Hematopoietic multipotent progenitor cell treated with erythropoietin and hydrocortisone succinate and interleukin-3 and kit ligand, for 4 days (in vitro differentiated cells): ENCODE measurements around the gene TMEM63B.
"Not testable (repeated sequence)": the region's sequence is repeated elsewhere in the genome, so short reads cannot be mapped to it uniquely, and the experiment has no call there.

Experiments used
- DNase-seq: peaks from one replicate; pipeline ENCODE4 v3.0.0-alpha.2; 2015

Gene TMEM63B

DNA sequence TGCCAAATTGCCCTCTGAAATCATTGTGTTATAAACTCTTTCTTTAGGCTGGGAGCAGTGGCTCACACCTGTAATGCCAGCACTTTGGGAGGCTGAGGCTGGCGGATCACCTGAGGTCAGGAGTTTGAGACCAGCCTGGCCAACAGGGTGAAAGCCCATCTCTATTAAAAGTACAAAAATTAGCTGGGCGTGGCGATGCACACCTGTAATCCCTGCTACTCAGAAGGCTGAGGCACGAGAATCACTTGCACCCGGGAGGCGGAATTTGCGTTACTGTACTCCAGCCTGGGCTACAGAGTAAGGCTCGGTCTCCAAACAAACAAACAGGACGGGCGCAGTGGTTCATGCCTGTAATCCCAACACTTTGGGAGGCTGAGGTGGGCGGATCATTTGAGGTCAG lies 69.0 kb downstream of the TMEM63B start:
- not testable (repeated sequence) for DNase-seq

DNA sequence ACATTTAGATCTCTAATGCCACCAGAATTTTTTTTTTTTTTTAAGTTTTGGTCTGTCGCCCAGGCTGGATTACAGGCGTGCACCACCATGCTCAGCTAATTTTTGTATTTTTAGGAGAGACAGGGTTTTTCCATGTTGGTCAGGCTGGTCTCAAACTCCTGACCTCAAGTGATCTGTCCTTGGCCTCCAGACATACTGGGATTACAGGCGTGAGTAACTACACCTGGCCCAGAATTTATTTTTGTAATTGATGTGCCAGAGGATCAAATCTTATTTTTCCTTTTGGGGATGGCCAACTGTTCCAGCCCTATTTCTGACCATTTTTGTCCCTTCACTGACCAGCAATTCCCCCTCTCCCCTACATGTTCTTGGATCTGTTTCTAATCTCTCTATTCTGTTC lies 71.3 kb downstream of the TMEM63B start:
- no peak for DNase-seq

DNA sequence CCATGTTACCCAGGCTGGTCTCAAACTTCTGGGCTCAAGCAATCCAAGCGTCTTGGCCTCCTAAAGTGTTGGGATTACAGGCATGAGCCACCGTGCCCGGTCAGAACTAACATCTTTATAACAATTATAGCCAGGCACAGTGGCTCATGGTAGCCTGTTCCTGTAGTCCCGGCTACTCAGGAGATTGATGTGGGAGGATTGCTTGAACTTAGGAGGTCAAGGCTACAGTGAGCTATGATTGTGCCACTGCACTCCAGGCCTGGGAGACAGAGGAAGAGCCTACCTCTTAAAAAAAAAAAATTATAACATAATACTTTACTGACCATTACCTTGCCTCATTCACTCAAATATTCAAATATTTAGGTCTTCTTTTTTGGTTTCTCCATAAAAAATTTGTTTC lies 72.5 kb downstream of the TMEM63B start:
- no peak for DNase-seq

DNA sequence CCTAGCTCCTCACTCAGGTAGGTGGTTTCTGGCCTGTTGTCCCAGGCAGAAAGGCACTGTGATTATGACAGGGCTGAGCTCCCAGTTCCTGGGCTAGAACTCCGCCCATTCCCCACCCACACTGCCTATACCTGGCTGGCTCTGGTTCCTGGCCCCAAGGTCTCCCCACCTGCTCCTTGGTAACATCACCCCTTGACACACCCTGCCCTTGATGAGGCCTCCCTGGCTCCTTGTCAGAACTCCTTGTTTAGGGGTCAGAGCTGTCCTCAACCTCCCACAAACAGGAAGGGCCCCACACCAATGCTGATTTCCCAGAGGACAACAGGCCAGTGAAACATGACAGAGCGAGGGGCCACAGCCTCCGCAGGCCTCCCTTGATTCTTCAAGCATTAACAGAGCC lies 73.8 kb downstream of the TMEM63B start:
- no peak for DNase-seq

DNA sequence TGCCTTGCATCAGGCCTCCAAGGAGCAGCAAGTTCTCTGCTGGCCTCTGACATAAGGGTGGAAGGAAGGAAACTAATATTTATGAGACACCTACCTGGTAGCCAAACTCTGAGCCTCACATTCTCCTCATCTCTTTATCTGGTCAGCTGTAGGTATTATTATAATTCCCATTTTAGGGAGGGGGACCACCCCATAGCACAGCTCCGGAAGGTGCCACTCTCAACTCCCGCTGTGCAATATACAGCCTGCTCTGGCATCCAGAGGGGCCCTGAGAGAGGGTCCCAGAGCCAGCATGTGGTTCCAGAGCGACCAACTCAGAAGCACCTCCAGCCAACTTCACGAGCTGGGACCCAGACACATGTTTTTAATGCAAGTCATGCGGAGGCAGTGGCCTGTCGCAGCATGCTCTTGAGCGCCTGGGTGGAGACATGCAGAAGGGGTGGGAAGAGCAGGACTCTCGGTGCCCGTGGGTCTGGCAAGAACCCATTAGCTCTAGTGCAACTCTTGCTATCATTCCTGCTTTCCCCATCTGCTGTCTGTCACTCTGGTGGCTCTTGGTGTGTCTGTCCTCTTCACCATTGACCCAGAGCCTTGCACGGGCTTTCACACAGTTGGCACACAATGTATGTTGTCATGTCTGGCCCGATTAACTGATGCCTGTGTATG lies 74.4 kb downstream of the TMEM63B start:
- DNase-seq: no peak

DNA sequence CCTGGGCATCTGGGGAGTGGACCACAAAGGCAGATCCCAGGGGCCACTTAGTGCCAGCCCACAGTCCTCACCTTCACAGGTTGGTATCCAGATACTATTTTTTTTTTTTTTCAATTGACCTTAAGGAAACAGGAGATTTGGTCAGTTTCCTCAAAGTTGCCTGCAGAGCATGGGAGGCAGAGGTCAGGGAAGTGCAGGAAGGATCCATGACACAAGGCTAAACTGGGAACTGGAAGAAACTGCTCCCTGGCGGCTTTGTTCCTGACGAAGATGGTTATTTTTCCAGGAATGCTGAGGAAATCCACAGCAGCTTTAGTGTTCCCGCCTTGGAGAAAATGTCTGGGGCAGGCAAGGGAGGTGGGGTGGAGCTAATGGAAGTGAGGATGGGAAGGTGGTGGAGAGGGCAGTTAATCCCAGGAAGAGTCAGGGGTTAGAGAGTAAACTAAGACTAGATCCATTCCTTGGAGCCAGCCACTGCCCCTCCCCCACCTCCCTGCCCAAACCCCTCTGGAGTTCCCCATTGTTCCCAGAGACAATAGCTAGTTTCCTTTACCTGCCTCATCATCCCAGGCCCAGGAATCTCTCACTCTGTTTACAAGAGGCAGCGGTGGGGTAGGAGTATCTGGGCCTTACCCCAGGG lies 75.1 kb downstream of the TMEM63B start:
- no peak for DNase-seq

DNA sequence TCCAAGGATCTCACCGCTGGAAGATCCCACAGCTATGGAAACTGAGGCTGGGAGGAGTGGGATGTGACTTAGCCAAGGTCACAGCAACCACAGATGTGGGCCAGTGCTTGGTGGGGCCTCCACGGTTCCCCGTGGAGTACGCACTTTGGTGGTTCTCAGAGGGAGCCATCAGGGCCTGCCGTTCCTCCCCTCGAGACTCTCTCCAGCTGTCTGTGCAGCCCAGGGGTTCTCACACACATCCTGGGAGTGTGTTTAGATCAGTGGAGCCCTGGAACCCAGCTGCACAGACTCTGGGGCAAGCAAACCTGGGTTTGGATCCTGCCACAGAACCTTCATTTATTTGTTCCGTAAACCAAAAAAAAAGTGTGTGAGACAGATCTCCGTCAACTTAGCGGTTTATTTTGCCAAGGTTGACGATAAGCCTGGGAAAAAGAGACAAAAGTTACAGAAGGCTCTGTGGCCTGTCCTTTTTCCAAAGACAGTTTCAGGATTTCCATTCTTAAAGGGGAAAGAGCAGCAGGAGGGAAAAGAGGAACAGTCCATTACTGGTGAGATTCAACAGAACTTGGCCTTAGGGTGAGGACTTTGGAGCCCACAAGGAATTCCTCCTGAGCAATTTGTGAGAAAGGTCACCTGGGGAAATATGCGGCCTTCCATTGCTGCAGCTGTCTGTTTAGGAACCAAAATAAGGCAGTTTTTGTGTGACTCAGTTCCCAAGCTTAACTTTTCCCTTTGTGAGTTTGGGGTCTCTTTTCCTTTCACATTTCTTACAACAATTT lies 75.8 kb downstream of the TMEM63B start:
- DNase-seq: no peak

DNA sequence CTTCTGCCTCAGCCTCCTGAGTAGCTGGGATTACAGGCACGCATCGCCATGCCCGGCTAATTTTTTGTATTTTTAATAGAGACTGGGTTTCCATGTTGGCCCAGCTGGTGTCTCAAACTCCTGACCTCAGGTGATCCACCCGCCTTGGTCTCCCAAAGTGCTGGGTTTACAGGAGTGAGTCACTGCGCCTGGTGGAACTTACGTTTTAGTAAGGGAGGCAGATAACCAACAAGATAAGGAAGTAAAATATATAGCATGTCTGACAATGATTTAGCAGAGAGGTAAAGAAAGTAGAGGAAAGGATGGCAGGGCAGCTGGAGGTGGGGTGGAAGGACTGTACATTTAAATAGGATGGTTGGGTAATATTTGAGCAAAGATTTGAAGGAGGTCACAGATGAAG lies 76.6 kb downstream of the TMEM63B start:
- no peak for DNase-seq
